Measurements from ENCODE around the gene MMP1. TPM values are rescaled to one million over a fixed set of nuclear protein-coding genes. Genes with fewer than 3 reads are reported as not detected.
"Not testable (repeated sequence)": the region's sequence is repeated elsewhere in the genome, so short reads cannot be mapped to it uniquely, and the experiment has no call there.

Gene MMP1
- total and polyA plus RNA-seq, 11 donors, result 0.14 to 2.5 (median 0.46) TPM; not detected in 6

- Histone ChIP-seq H3K27me3 (peaks cover 0 to 58% (median 0%) of the 10 kb centered on the region in 9 donors), H3K27ac (no peak overlapping the region), H3K4me3 (no peak overlapping the region), H3K36me3 (no peaks in the 10 kb centered on the region), H3K4me1 (peaks cover 0 to 5% (median 0%) of the 10 kb centered on the region in 12 donors), H3K9me3 (peaks cover 0 to 4% (median 0%) of the 10 kb centered on the region in 12 donors)
- WGBS, 4 donors, result 94 to 100% (median 98%) methylated on average over 1 of the region's 1 CpG
- ATAC-seq (no peak), DNase-seq (no peak)
- intact Hi-C loops (cut with DNase I), result no loop called here
- no peak for TF ChIP-seq CTCF (IDR thresholded peaks at IDR 0.05)
- TF ChIP-seq POLR2A (IDR thresholded peaks at IDR 0.05), result no peak
Measured at GRCh38 chr11:102753267-102753666, 44.7 kb downstream of the MMP1 start.

- DNase-seq, result no peak
- Histone ChIP-seq H3K4me3 (no peak overlapping the region), H3K27me3 (peaks cover 0 to 54% (median 0%) of the 10 kb centered on the region in 9 donors), H3K4me1 (no peaks in the 10 kb centered on the region), H3K36me3 (no peaks in the 10 kb centered on the region), H3K9me3 (peaks cover 0 to 10% (median 0%) of the 10 kb centered on the region in 12 donors), H3K27ac (no peak overlapping the region)
- intact Hi-C loops (cut with DNase I), result no loop called here
- ATAC-seq, result no peak
- TF ChIP-seq POLR2A (IDR thresholded peaks at IDR 0.05) (no peak), CTCF (IDR thresholded peaks at IDR 0.05) (no peak)
Measured at GRCh38 chr11:102751673-102752072, 46.3 kb downstream of the MMP1 start.

GRCh38 chr11:102749101-102749722, 48.7 kb downstream of the MMP1 start:
- no peak for DNase-seq
- intact Hi-C loops (cut with DNase I), result no loop called here
- TF ChIP-seq POLR2A (IDR thresholded peaks at IDR 0.05) (no peak), CTCF (IDR thresholded peaks at IDR 0.05) (no peak)

DNA sequence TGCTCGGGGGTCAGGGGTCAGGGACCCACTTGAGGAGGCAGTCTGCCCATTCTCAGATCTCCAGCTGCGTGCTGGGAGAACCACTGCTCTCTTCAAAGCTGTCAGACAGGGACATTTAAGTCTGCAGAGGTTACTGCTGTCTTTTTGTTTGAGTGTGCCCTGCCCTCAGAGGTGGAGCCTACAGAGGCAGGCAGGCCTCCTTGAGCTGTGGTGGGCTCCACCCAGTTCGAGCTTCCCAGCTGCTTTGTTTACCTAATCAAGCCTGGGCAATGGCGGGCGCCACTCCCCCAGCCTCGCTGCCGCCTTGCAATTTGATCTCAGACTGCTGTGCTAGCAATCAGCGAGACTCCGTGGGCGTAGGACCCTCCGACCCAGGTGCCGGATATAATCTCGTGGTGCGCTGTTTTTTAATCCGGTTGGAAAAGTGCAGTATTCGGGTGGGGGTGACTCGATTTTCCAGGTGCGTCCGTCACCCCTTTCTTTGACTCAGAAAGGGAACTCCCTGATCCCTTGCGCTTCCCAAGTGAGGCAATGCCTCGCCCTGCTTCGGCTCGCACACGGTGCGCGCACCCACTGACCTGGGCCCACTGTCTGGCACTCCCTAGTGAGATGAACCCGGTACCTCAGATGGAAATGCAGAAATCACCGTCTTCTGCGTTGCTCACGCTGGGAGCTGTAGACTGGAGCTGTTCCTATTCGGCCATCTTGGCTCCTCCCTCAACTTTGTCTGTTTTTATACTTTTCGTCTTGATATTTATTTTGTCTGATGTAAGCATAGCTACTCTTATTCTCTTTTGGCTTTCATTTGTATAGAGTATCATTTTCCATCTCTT, 51.0 kb downstream of the MMP1 start:
- H3K9me3 ChIP-seq; H3K36me3 ChIP-seq; H3K4me1 ChIP-seq; DNase-seq; ATAC-seq; intact Hi-C loops (cut with DNase I); H3K27ac ChIP-seq; H3K4me3 ChIP-seq: not testable (repeated sequence)
- peaks cover 0 to 29% (median 0%) of the 10 kb centered on the region in 9 donors for H3K27me3 ChIP-seq
- 78 to 95% (median 84%) methylated on average over 26 to 31 of the region's 32 CpGs for WGBS, 4 donors

More at GRCh38 chr11:102749101-102749722, 48.7 kb downstream of the MMP1 start:
- Histone ChIP-seq H3K36me3 (no peaks in the 10 kb centered on the region), H3K27me3 (peaks cover 0 to 41% (median 0%) of the 10 kb centered on the region in 9 donors), H3K4me3 (no peak overlapping the region), H3K9me3 (peaks cover 0 to 10% (median 0%) of the 10 kb centered on the region in 12 donors), H3K4me1 (no peaks in the 10 kb centered on the region), H3K27ac (no peak overlapping the region)
- no peak for ATAC-seq

Other genes starting within 250 kb of the MMP1 start
- not detected for gene MMP20, start 172.8 kb downstream of the MMP1 start, total RNA-seq
- not detected for gene MMP20, start 172.8 kb downstream of the MMP1 start, polyA plus RNA-seq
- gene MMP27, start 92.4 kb downstream of the MMP1 start, total RNA-seq, result under 1 TPM in 1 of 9 donors, not detected in 8; 0.14 TPM
- gene MMP27, start 92.4 kb downstream of the MMP1 start, polyA plus RNA-seq, result not detected
- 1 to 10 TPM in 1 of 9 donors, under 1 TPM in 5, not detected in 3; 0.10 to 1.6 (median 0.40) TPM for gene MMP8, start 73.2 kb downstream of the MMP1 start, total RNA-seq
- gene MMP8, start 73.2 kb downstream of the MMP1 start, polyA plus RNA-seq, result under 1 TPM in 1 of 2 donors, not detected in 1; 0.51 TPM
- not detected for gene MMP10, start 17.5 kb downstream of the MMP1 start, total RNA-seq
- gene MMP10, start 17.5 kb downstream of the MMP1 start, polyA plus RNA-seq, result not detected
- gene MMP3, start 45.4 kb upstream of the MMP1 start, total RNA-seq, result not detected
- not detected for gene MMP3, start 45.4 kb upstream of the MMP1 start, polyA plus RNA-seq
- under 1 TPM in 2 of 9 donors, not detected in 7; 0.16 to 0.21 TPM for gene MMP12, start 76.8 kb upstream of the MMP1 start, total RNA-seq
- not detected for gene MMP12, start 76.8 kb upstream of the MMP1 start, polyA plus RNA-seq
- gene MMP13, start 157.6 kb upstream of the MMP1 start, total RNA-seq, result not detected
- not detected for gene MMP13, start 157.6 kb upstream of the MMP1 start, polyA plus RNA-seq